ENCODE measurements around the gene CEP89.

CEP89 gene

DNA sequence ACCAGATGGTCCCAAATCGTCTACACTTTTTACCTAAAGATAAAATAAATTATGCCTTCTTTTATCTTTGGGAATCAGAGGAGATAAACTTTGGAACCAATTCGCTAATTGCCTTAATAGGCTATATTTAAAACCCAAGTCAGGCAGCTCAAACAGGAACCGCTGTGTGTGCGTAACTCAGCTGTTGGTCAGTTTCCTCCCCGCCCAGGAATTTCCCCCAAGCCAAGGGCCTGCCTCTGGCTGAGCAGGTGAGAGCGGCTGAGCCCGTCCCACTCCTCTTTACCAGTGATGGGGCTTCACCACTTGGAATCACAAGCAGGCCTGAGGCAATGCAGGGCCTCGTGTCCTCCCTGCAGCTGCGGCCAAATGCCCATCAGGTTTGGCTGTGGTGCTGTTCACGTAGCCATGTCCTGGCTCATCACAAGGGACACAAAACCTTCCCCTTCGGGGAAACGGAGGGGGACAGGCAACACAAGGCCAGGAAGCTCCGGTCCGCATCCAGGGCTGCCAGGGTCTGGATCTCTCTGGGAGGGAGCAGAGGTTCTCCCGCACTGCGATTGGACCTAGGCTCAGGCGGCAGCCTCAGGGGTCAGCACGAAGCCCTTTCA lies 101.7 kb downstream of the CEP89 start:
- TF ChIP-seq EGR1 (IDR thresholded peaks at IDR 0.05) (no peak), USF1 (IDR thresholded peaks at IDR 0.05) (no peak), EP300 (IDR thresholded peaks at IDR 0.05; ENCODE audit: borderline replicate concordance) (no peak), MAX (IDR thresholded peaks at IDR 0.05) (no peak), YY1 (IDR thresholded peaks at IDR 0.05; ENCODE audit: low read depth) (no peak), TEAD4 (IDR thresholded peaks at IDR 0.05) (no peak), TAF1 (IDR thresholded peaks at IDR 0.05; ENCODE audit: low read depth) (no peak), CEBPB (IDR thresholded peaks at IDR 0.05) (no peak), NFIC (IDR thresholded peaks at IDR 0.05) (no peak), RAD21 (IDR thresholded peaks at IDR 0.05; ENCODE audit: low read depth) (no peak)

- no peak for TF ChIP-seq TAF1 (IDR thresholded peaks at IDR 0.05; ENCODE audit: low read depth)
Observed at GRCh38 chr19:32869369-32869965, 102.3 kb downstream of the CEP89 start, which contains the start of gene SLC7A9. Gene SLC7A9 (minus strand): TSS chr19:32869767. CDS start chr19:32868534, 1,233 bp downstream.

DNA sequence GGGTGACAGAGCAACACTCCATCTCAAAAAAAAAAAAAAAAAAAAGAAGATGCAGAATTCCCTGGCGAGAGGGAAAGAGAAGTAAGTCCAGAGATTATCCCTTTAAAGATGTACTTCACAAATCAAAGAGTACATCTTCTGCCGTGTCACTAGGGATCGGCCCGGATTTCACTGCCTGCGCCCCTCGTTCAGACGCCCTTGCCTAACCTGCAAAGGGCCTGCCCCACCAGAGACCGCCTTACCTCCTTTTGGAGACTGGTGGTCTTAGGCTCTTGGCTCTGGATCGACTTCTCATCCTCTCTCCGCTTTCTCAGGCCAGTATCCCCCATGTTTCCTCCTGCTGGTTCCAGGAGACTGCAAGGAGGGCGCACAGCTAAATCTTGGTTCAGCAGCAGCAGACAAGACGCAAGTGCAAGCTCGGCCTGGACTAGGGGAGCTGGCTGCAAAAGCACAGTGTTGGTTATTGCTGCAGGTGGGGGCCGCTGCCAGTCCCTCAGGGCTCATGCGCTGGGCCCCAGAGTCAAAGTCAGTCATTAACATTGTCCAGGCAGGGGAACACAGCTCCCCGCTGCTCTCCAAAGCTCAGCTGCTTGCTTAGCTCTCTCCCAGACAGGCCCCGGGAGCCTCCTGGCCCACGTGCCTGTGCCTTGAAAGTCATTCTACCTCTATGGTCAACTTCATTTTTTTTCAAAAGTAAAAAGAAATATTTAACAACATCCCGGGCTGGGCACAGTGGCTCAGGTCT lies 103.4 kb downstream of the CEP89 start:
- TF ChIP-seq NFIC (IDR thresholded peaks at IDR 0.05) (no peak), YY1 (IDR thresholded peaks at IDR 0.05; ENCODE audit: low read depth) (no peak), CREB1 (IDR thresholded peaks at IDR 0.05; ENCODE audit: low read depth) (no peak)

DNA sequence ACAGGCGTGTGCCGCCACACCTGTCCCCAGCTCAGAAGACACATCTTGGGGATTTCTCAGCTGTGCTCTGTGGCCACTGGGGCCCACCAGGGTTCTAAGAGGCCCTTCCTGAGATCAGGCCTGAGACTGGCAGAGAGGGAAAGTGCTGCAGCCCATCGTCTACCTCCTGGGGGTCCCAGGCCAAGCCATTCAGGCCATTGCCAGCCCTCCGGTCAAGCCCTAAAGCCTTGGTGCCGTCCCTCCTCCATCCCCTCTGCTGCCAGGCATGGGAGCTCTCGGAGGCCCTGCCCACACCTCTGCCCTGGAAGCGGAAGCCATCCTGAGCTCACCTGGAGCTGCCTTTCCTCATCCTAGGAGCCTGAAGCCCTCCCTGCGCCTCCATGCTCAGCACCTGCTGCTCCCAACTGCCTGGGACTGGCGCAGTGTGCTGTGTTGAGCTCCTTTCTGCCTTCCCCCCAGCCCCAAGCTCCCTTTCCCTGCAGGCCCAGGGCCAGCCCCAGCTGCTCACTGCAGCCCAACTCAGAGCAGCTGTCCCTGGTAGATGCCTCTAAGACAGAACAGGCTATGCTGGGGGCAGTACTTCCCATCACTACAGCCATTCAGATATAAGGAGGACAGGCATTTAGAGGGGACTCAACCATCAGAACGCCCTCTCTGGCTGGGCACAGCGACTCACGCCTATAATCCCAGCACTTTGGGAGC lies 105.0 kb downstream of the CEP89 start:
- TF ChIP-seq, protein P1, sequence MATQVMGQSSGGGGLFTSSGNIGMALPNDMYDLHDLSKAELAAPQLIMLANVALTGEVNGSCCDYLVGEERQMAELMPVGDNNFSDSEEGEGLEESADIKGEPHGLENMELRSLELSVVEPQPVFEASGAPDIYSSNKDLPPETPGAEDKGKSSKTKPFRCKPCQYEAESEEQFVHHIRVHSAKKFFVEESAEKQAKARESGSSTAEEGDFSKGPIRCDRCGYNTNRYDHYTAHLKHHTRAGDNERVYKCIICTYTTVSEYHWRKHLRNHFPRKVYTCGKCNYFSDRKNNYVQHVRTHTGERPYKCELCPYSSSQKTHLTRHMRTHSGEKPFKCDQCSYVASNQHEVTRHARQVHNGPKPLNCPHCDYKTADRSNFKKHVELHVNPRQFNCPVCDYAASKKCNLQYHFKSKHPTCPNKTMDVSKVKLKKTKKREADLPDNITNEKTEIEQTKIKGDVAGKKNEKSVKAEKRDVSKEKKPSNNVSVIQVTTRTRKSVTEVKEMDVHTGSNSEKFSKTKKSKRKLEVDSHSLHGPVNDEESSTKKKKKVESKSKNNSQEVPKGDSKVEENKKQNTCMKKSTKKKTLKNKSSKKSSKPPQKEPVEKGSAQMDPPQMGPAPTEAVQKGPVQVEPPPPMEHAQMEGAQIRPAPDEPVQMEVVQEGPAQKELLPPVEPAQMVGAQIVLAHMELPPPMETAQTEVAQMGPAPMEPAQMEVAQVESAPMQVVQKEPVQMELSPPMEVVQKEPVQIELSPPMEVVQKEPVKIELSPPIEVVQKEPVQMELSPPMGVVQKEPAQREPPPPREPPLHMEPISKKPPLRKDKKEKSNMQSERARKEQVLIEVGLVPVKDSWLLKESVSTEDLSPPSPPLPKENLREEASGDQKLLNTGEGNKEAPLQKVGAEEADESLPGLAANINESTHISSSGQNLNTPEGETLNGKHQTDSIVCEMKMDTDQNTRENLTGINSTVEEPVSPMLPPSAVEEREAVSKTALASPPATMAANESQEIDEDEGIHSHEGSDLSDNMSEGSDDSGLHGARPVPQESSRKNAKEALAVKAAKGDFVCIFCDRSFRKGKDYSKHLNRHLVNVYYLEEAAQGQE (IDR thresholded peaks at IDR 0.05; ENCODE audit: low read depth) = no peak
- TF ChIP-seq MAX (IDR thresholded peaks at IDR 0.05) = no peak
- TF ChIP-seq RAD21 (IDR thresholded peaks at IDR 0.05; ENCODE audit: low read depth) = no peak
- no peak for TF ChIP-seq TAF1 (IDR thresholded peaks at IDR 0.05; ENCODE audit: low read depth)
- TF ChIP-seq USF1 (IDR thresholded peaks at IDR 0.05) = no peak
- TF ChIP-seq NFIC (IDR thresholded peaks at IDR 0.05) = no peak
- no peak for TF ChIP-seq EP300 (IDR thresholded peaks at IDR 0.05; ENCODE audit: borderline replicate concordance)
- TF ChIP-seq YY1 (IDR thresholded peaks at IDR 0.05; ENCODE audit: low read depth) = no peak
- TF ChIP-seq TCF12 (IDR thresholded peaks at IDR 0.05; ENCODE audit: low read depth) = no peak
- TF ChIP-seq CREB1 (IDR thresholded peaks at IDR 0.05; ENCODE audit: low read depth) = no peak
- TF ChIP-seq EGR1 (IDR thresholded peaks at IDR 0.05) = no peak
- TF ChIP-seq TEAD4 (IDR thresholded peaks at IDR 0.05) = no peak
- no peak for TF ChIP-seq CEBPB (IDR thresholded peaks at IDR 0.05)

GRCh38 chr19:32866061-32866460 lies 105.7 kb downstream of the CEP89 start:
- no peak for TF ChIP-seq CEBPB (IDR thresholded peaks at IDR 0.05)
- TF ChIP-seq USF1 (IDR thresholded peaks at IDR 0.05) = no peak

GRCh38 chr19:32865326-32865725 lies 106.4 kb downstream of the CEP89 start:
- no peak for TF ChIP-seq ZBTB7A (IDR thresholded peaks at IDR 0.05; ENCODE audit: low read depth)
- no peak for TF ChIP-seq MAX (IDR thresholded peaks at IDR 0.05)

DNA sequence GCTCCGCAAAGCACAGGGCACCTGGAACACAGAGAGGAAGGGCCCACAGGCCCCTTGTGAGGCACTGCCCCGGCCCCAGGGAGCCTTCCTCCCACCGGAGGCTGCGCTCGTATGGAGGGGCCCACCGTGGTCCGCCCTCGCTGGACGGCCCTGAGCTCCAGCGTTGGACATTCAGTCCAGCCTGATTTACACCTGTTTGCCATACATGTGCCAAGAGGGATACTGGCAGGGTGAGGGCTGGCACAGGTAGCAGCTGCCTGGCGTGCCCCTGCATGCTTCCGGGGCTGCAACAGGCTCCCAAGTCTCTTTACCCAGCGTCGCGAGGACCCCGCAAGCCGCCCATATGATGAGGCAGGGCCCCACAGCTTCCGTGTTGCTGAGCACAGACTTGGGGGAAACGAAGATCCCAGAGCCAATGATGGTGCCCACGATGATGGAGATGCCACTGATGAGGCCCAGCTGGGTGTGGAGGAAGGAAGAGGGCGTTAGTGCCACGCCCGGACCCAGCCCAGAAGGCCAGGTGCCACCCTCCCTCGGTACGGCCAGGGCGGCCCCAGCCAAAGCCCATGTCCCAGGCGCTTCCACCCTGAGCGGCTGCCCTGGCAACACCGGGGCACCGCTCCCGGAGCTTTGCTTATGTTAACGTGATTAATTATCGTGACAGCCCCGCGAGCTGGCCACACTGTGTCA lies 107.3 kb downstream of the CEP89 start:
- TF ChIP-seq EGR1 (IDR thresholded peaks at IDR 0.05) (no peak), RAD21 (IDR thresholded peaks at IDR 0.05; ENCODE audit: low read depth) (no peak), TCF12 (IDR thresholded peaks at IDR 0.05; ENCODE audit: low read depth) (no peak), TEAD4 (IDR thresholded peaks at IDR 0.05) (no peak), USF1 (IDR thresholded peaks at IDR 0.05) (no peak), NFIC (IDR thresholded peaks at IDR 0.05) (no peak), YY1 (IDR thresholded peaks at IDR 0.05; ENCODE audit: low read depth) (no peak), CREB1 (IDR thresholded peaks at IDR 0.05; ENCODE audit: low read depth) (no peak), MAX (IDR thresholded peaks at IDR 0.05) (no peak), FOXM1 (IDR thresholded peaks at IDR 0.05; ENCODE audit: borderline replicate concordance, low read depth) (no peak), EP300 (IDR thresholded peaks at IDR 0.05; ENCODE audit: borderline replicate concordance) (no peak), CEBPB (IDR thresholded peaks at IDR 0.05) (no peak), ZBTB7A (IDR thresholded peaks at IDR 0.05; ENCODE audit: low read depth) (no peak), TAF1 (IDR thresholded peaks at IDR 0.05; ENCODE audit: low read depth) (no peak)
- TF ChIP-seq, protein P1 (IDR thresholded peaks at IDR 0.05; ENCODE audit: low read depth) = no peak
